Trophoblast cell (in vitro differentiated cells and primary cell): ENCODE results near the gene SORL1.
A peak's percentile ranks its signal among the peaks of the same experiment; 100 is the strongest.

Source experiments
- DNase-seq, 2 donors: peaks; one replicate each; pipeline ENCODE4 v3.0.0-alpha.2; 2016
- H2AFZ ChIP-seq: 2 replicates; pipeline ENCODE4 v1.6.1; 2013; ENCODE audit warnings: low read length, moderate library complexity, mild to moderate bottlenecking; ENCODE audit not compliant: insufficient read depth, poor library complexity
- H2AK5ac ChIP-seq: 2 replicates; pipeline ENCODE4 v1.6.1; 2013; ENCODE audit warnings: mild to moderate bottlenecking, low read length
- H2BK120ac ChIP-seq: 2 replicates; pipeline ENCODE4 v1.6.1; 2013; ENCODE audit warnings: low read length, mild to moderate bottlenecking, moderate library complexity; ENCODE audit not compliant: insufficient read depth, poor library complexity
- H2BK12ac ChIP-seq: 2 replicates; pipeline ENCODE4 v1.6.1; 2013; ENCODE audit warnings: mild to moderate bottlenecking, low read length, moderate library complexity
- H2BK5ac ChIP-seq: 2 replicates; pipeline ENCODE4 v1.6.1; 2013; ENCODE audit warnings: low read length, low read depth, moderate library complexity, mild to moderate bottlenecking; ENCODE audit not compliant: poor library complexity
- H3K14ac ChIP-seq: 2 replicates; pipeline ENCODE4 v1.6.1; 2013; ENCODE audit warnings: mild to moderate bottlenecking, low read length
- H3K18ac ChIP-seq: 2 replicates; pipeline ENCODE4 v1.6.1; 2013; ENCODE audit warnings: mild to moderate bottlenecking, low read length
- H3K23ac ChIP-seq: 2 replicates; pipeline ENCODE4 v1.6.1; 2013; ENCODE audit warnings: low read length
- H3K27ac ChIP-seq: 2 replicates; pipeline ENCODE4 v1.5.1; 2013; ENCODE audit warnings: low read depth, mild to moderate bottlenecking, inconsistent platforms, low read length, moderate library complexity
- H3K27me3 ChIP-seq: 2 replicates; pipeline ENCODE4 v1.6.1; 2013; ENCODE audit warnings: inconsistent platforms, mild to moderate bottlenecking, low read length, moderate library complexity; ENCODE audit not compliant: insufficient read depth
- H3K36me3 ChIP-seq, 2 experiments: 1 replicate in 1 of 2; 2 replicates in 1 of 2; pipeline ENCODE4 v1.6.1; 2013; ENCODE audit warnings: low read length in 2 of 2, mild to moderate bottlenecking in 2 of 2, moderate library complexity in 1 of 2; ENCODE audit not compliant: insufficient read depth in 2 of 2, control insufficient read depth in 1 of 2
- H3K4ac ChIP-seq: 2 replicates; pipeline ENCODE4 v1.6.1; 2013; ENCODE audit warnings: low read depth, mild to moderate bottlenecking, low read length, moderate library complexity
- H3K4me1 ChIP-seq, 2 experiments: 1 replicate in 1 of 2; 2 replicates in 1 of 2; pipeline ENCODE4 v1.6.1; 2013; ENCODE audit warnings: low read length in 2 of 2, mild to moderate bottlenecking in 2 of 2, moderate library complexity in 1 of 2; ENCODE audit not compliant: insufficient read depth in 2 of 2, control insufficient read depth in 1 of 2
- H3K4me2 ChIP-seq: 2 replicates; pipeline ENCODE4 v1.6.1; 2013; ENCODE audit warnings: inconsistent platforms, mild to moderate bottlenecking, low read length, moderate library complexity
- H3K4me3 ChIP-seq: 2 replicates; pipeline ENCODE4 v1.5.1; 2013; ENCODE audit warnings: mild to moderate bottlenecking, low read depth, low read length, inconsistent platforms
- H3K79me1 ChIP-seq: one replicate; pipeline ENCODE4 v1.6.1; 2013; ENCODE audit warnings: low read length
- H3K79me2 ChIP-seq: 2 replicates; pipeline ENCODE4 v1.6.1; 2013; ENCODE audit warnings: low read length, mild to moderate bottlenecking; ENCODE audit not compliant: control insufficient read depth, insufficient read depth, poor library complexity
- H3K9ac ChIP-seq: 2 replicates; pipeline ENCODE4 v1.6.1; 2013; ENCODE audit warnings: mild to moderate bottlenecking, low read length
- H3K9me3 ChIP-seq: 2 replicates; pipeline ENCODE4 v1.6.1; 2013; ENCODE audit warnings: low read depth, mild to moderate bottlenecking, control low read depth, inconsistent platforms, low read length; ENCODE audit not compliant: insufficient read depth
- H4K12ac ChIP-seq: 2 replicates; pipeline ENCODE4 v1.6.1; 2013; ENCODE audit warnings: low read depth, mild to moderate bottlenecking, low read length, moderate library complexity
- H4K8ac ChIP-seq: 2 replicates; pipeline ENCODE4 v1.6.1; 2013; ENCODE audit warnings: low read depth, mild to moderate bottlenecking, low read length, moderate library complexity
- H4K91ac ChIP-seq: one replicate; pipeline ENCODE4 v1.6.1; 2013; ENCODE audit warnings: low read depth, mild to moderate bottlenecking, low read length, moderate library complexity
- WGBS: extraction: QIAGEN DNeasy Blood & Tissue Kit; methylation state at CpG from one replicate; pipeline ENCODE4 v1.1.7; 2013; ENCODE audit warnings: missing lambda C conversion rate; ENCODE audit not compliant: insufficient read length, insufficient coverage; ENCODE audit errors: extremely low coverage; 5-methylcytosine and 5-hydroxymethylcytosine counted together

Gene SORL1

GRCh38 chr11:121458551-121458950 lies 6.4 kb downstream of the SORL1 start:
- Histone ChIP-seq H2AK5ac (no peak overlapping the region), H3K18ac (no peak overlapping the region), H4K12ac (no peak overlapping the region)

DNA sequence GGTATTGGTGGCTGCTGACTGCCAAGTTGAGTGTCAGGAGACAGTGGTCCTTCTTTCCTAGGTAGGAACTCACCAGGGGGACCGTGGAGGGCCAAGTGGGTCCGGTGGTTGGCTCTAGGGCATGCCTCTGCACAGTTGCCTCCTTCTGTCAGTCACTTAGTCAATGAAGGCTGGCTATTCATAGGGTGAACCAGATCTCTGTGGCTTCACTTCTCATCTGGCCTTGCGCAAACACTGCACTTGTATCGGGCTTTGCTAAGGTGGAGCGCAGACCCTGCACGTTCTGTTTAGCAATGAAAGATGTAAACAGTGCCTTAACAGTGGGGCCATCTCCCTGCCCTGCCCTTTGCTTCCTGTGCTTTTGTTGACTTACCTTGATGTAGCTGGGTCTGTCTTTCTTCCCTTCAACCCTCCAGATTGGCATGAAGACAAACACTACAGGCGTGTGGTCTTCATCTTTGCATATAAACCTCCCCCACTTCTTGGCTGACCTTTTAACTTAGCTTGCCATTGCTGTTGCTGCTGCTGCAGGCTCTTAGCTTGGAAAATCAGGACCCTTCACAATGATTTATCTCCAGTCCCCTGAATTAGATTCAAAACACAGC lies 7.4 kb downstream of the SORL1 start:
- Histone ChIP-seq H2BK5ac (no peak overlapping the region), H3K9me3 (no peaks in the 10 kb centered on the region), H3K4me2 (no peak overlapping the region), H2AFZ (no peak overlapping the region), H3K14ac (peak overlapping the region; percentile 21), H3K27me3 (no peaks in the 10 kb centered on the region), H4K8ac (no peak overlapping the region), H3K9ac (no peak overlapping the region), H3K79me2 (peaks cover 4% of the 10 kb centered on the region), H3K36me3 (no peaks in the 10 kb centered on the region), H3K4ac (no peak overlapping the region), H2AK5ac (no peak overlapping the region), H2BK120ac (no peak overlapping the region), H4K91ac (no peak overlapping the region), H3K4me3 (no peak overlapping the region), H3K18ac (no peak overlapping the region), H3K27ac (no peak overlapping the region), H3K79me1 (peaks cover 6% of the 10 kb centered on the region), H3K23ac (no peak overlapping the region), H3K4me1 (peaks cover 19 to 36% of the 10 kb centered on the region in 2 experiments), H2BK12ac (no peak overlapping the region), H4K12ac (no peak overlapping the region)
- no CpG with 5 or more reads among the region's 7 CpGs for WGBS
- no peak for DNase-seq

More at GRCh38 chr11:121458551-121458950, 6.4 kb downstream of the SORL1 start:
- Histone ChIP-seq H3K79me1 (peaks cover 6% of the 10 kb centered on the region), H4K91ac (no peak overlapping the region), H3K27ac (no peak overlapping the region), H3K4me1 (peaks cover 11 to 32% of the 10 kb centered on the region in 2 experiments), H3K27me3 (no peaks in the 10 kb centered on the region), H2AFZ (no peak overlapping the region), H3K4me2 (no peak overlapping the region), H3K4me3 (no peak overlapping the region), H3K4ac (no peak overlapping the region), H3K23ac (no peak overlapping the region), H2BK120ac (no peak overlapping the region), H3K14ac (no peak overlapping the region), H3K79me2 (peaks cover 4% of the 10 kb centered on the region), H3K36me3 (no peaks in the 10 kb centered on the region), H4K8ac (no peak overlapping the region), H3K9me3 (no peaks in the 10 kb centered on the region), H3K9ac (no peak overlapping the region), H2BK5ac (no peak overlapping the region), H2BK12ac (no peak overlapping the region)
- WGBS, result no CpG with 5 or more reads among the region's 9 CpGs
- DNase-seq, result no peak

DNA sequence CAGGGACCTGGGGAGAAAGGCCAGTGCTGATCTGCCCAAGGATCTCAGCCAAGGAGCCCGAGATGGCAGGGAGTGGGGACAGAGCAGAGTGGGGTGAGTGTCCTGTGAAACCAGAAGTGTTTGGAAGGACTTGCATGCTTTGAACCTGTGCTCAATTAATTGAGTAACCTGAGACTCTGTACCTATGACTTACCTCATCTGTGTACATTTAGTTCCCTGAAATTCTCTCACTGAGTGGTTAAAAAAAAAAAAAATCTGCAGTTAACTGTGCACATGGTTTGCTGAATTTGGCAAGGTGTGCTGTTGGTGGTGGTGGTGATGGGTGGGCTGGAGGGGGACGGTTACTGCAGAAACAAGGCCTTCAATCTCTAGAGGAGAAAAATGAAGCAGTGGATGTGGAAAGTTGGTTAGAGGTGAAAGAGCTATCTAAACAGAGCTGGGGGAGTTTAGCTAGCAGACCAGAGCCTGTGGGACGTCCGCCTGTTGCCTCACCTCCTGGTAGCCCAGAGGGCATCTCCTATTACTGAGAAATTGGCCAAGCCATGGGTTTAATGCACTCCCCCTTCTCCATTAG lies 8.9 kb downstream of the SORL1 start:
- Histone ChIP-seq H3K4me3 (no peak overlapping the region), H4K91ac (no peak overlapping the region), H3K4me2 (no peak overlapping the region), H2AK5ac (no peak overlapping the region), H3K9me3 (no peaks in the 10 kb centered on the region), H3K36me3 (no peaks in the 10 kb centered on the region), H3K4me1 (peaks cover 24 to 31% of the 10 kb centered on the region in 2 experiments), H3K27me3 (no peaks in the 10 kb centered on the region), H3K79me2 (peaks cover 4% of the 10 kb centered on the region), H2BK5ac (peak overlapping the region; percentile 63), H2BK120ac (no peak overlapping the region), H3K27ac (no peak overlapping the region), H2BK12ac (no peak overlapping the region), H4K12ac (no peak overlapping the region), H3K14ac (no peak overlapping the region), H2AFZ (no peak overlapping the region), H4K8ac (no peak overlapping the region), H3K23ac (no peak overlapping the region), H3K4ac (no peak overlapping the region), H3K18ac (no peak overlapping the region), H3K79me1 (peaks cover 10% of the 10 kb centered on the region), H3K9ac (no peak overlapping the region)
- WGBS, result no CpG with 5 or more reads among the region's 4 CpGs
- DNase-seq, result no peak

GRCh38 chr11:121461843-121462242 lies 9.7 kb downstream of the SORL1 start:
- Histone ChIP-seq H3K4me3 (no peak overlapping the region), H3K23ac (no peak overlapping the region), H3K9ac (no peak overlapping the region), H2BK5ac (no peak overlapping the region), H4K12ac (no peak overlapping the region), H3K9me3 (no peaks in the 10 kb centered on the region), H4K8ac (no peak overlapping the region), H3K79me2 (peaks cover 4% of the 10 kb centered on the region), H2BK12ac (no peak overlapping the region), H2BK120ac (no peak overlapping the region), H3K18ac (no peak overlapping the region), H3K14ac (no peak overlapping the region), H3K4me1 (peaks cover 28 to 33% of the 10 kb centered on the region in 2 experiments), H3K27me3 (no peaks in the 10 kb centered on the region), H3K79me1 (peaks cover 13% of the 10 kb centered on the region), H3K36me3 (no peaks in the 10 kb centered on the region), H2AFZ (no peak overlapping the region), H4K91ac (no peak overlapping the region), H2AK5ac (no peak overlapping the region), H3K27ac (no peak overlapping the region), H3K4me2 (no peak overlapping the region), H3K4ac (no peak overlapping the region)
- WGBS, result 100% methylated on average over 2 of the region's 7 CpGs
- no peak for DNase-seq
